ENCODE data around the gene SNAP91. TPM values are rescaled to one million over a fixed set of nuclear protein-coding genes. Genes with fewer than 3 reads are reported as not detected.

SNAP91 gene
- total RNA-seq, 2 experiments from 2014 or later = not detected

DNA sequence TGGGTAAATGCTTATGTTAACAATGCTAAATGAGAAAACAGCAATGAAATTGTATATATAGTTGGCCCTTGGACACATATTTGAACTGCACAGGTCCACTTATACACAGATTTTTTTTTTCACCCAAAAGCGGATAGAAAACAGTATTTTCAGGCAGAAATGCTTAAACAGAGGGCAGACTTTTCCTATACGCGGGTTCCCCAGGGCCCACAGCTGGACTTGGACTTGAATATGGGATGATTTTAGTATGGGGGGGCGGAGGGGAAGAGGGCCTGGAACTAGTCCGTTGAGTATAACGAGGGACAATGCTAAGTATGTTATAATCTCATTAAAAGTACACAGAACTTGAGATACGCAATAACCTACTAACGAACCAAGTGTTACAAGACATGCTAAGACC, 197.6 kb downstream of the SNAP91 start:
- DNase-seq = no peak
- Mint-ChIP-seq H3K27me3 (peaks cover 35% of the 10 kb centered on the region), H3K4me3 (no peak overlapping the region), H3K36me3 (ENCODE audit: low read depth) (no peaks in the 10 kb centered on the region), H3K9me3 (no peaks in the 10 kb centered on the region), H3K4me1 (peaks cover 2% of the 10 kb centered on the region), H3K27ac (no peak overlapping the region)
- POLR2A ChIA-PET = no interaction called here
- CTCF ChIA-PET = interaction anchor here (3.8 kb wide), 1 partner anchor 445 kb away, joined by 21 read pairs; the partner anchor contains the start of genes DOP1A and UBE3D

- Mint-ChIP-seq H3K27ac (no peak overlapping the region), H3K27me3 (peaks cover 35% of the 10 kb centered on the region), H3K9me3 (no peaks in the 10 kb centered on the region), H3K36me3 (ENCODE audit: low read depth) (no peaks in the 10 kb centered on the region), H3K4me3 (no peak overlapping the region), H3K4me1 (peaks cover 2% of the 10 kb centered on the region)
- DNase-seq = no peak
- POLR2A ChIA-PET = no interaction called here
- CTCF ChIA-PET = no interaction called here
These were observed 198.1 kb downstream of the SNAP91 start for GRCh38 chr6:83510791-83511190.

DNA sequence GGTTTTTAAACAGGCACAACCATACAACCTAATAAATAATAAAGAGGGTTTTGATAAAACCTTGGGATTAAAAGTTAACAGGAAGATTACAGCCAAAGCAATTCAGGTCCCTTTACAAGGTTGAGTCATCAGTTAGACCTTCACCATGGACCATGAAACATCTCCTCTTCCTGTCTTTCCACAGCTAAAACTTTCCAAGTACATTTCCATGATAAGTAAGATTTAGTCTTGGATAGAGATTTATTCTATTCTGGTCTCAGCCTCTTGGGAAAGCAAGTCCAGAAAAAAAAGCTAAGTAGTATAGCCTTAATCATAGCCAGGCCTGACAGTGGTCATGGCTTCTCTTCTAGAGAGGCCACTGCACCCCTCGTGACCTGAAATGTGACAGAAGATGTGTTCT, 199.5 kb downstream of the SNAP91 start:
- ChIA-PET CTCF (no interaction called here), POLR2A (no interaction called here)
- Mint-ChIP-seq H3K27ac (no peak overlapping the region), H3K36me3 (ENCODE audit: low read depth) (no peaks in the 10 kb centered on the region), H3K27me3 (peaks cover 34% of the 10 kb centered on the region), H3K9me3 (no peaks in the 10 kb centered on the region), H3K4me1 (peaks cover 2% of the 10 kb centered on the region), H3K4me3 (no peak overlapping the region)
- no peak for DNase-seq

- H3K36me3 Mint-ChIP-seq (ENCODE audit: low read depth) = no peaks in the 10 kb centered on the region
- no peaks in the 10 kb centered on the region for H3K4me1 Mint-ChIP-seq
- no peak overlapping the region for H3K4me3 Mint-ChIP-seq
- POLR2A ChIA-PET = no interaction called here
- H3K27me3 Mint-ChIP-seq = peaks cover 3% of the 10 kb centered on the region
- H3K27ac Mint-ChIP-seq = no peak overlapping the region
- CTCF ChIA-PET = no interaction called here
- H3K9me3 Mint-ChIP-seq = no peaks in the 10 kb centered on the region
- DNase-seq = no peak
These were observed 203.5 kb downstream of the SNAP91 start for GRCh38 chr6:83505356-83505755.

Other genes starting within 250 kb of the SNAP91 start
- gene PRSS35, start 196.6 kb downstream of the SNAP91 start, total RNA-seq = not detected
- gene RIPPLY2, start 144.3 kb upstream of the SNAP91 start, total RNA-seq = not detected
- gene CYB5R4, start 150.6 kb upstream of the SNAP91 start, total RNA-seq = 10 to 100 TPM; 26.8 to 27.3 TPM